HG03571 (cell line): ENCODE results near the gene ARFGEF3.

ENCODE experiments used
- ATAC-seq: cut with Tn5 transposase; IDR thresholded peaks from one replicate; pipeline ENCODE4 v1.9.1; 2021; ENCODE audit not compliant: unreplicated experiment

Gene ARFGEF3

GRCh38 chr6:138387577-138388368 is 226.0 kb downstream of the ARFGEF3 start:
- no peak for ATAC-seq

- ATAC-seq = no peak
Observed at GRCh38 chr6:138389551-138389950, 227.8 kb downstream of the ARFGEF3 start.
